Naive thymus-derived CD8-positive, alpha-beta T cell (primary cell): ENCODE results near the gene PTPN14. TPM values are rescaled to one million over a fixed set of nuclear protein-coding genes. Genes with fewer than 3 reads are reported as not detected.
A peak's percentile ranks its signal among the peaks of the same experiment; 100 is the strongest.

ENCODE experiments used
- ATAC-seq, 2 donors: fragments of 150-1000 bp; cut with Tn5 transposase in 1 of 2; sonication (Bioruptor Pico), chemical (Tn5 transposase) in 1 of 2; 1 replicate in 1 of 2; 2 replicates in 1 of 2; pipeline ENCODE4 v1.10.0; 2021; ENCODE audit warnings: mild to moderate bottlenecking in 2 of 2, moderate library complexity in 2 of 2
- POLR2A ChIA-PET: fragments of 350-600 bp; sonication (Branson Sonifier 250); formaldehyde crosslinking; loops from one replicate; lab custom pipeline; 2021; ENCODE audit warnings: antibody characterized with exemption; lab: Charles Lee
- DNase-seq, 10 donors: peaks; one replicate each; pipeline versions ENCODE4 v3.0.0 to v3.0.0-alpha.2; 2020 to 2022
- H3K27ac Mint-ChIP-seq, 10 donors: one replicate each; pipeline ENCODE4 v1.8.0; 2020 to 2022; ENCODE audit warnings: mild to moderate bottlenecking in 10 of 10, mixed read lengths in 10 of 10, moderate library complexity in 4 of 10, inconsistent platforms in 1 of 10
- H3K27me3 Mint-ChIP-seq, 5 donors: one replicate each; pipeline ENCODE4 v1.8.0; 2021 to 2022; ENCODE audit warnings: mixed read lengths in 5 of 5
- H3K36me3 Mint-ChIP-seq, 3 donors: one replicate each; pipeline ENCODE4 v1.8.0; 2020 to 2022; ENCODE audit warnings: mixed read lengths in 3 of 3, mild to moderate bottlenecking in 2 of 3, inconsistent platforms in 1 of 3
- H3K4me1 Mint-ChIP-seq, 4 donors: one replicate each; pipeline ENCODE4 v1.8.0; 2021 to 2022; ENCODE audit warnings: mixed read lengths in 4 of 4
- H3K4me3 Mint-ChIP-seq, 10 donors: one replicate each; pipeline ENCODE4 v1.8.0; 2020 to 2022; ENCODE audit warnings: mild to moderate bottlenecking in 10 of 10, mixed read lengths in 10 of 10, moderate library complexity in 6 of 10, inconsistent platforms in 1 of 10
- H3K9me3 Mint-ChIP-seq, 9 donors: one replicate each; pipeline ENCODE4 v1.8.0; 2020 to 2022; ENCODE audit warnings: mixed read lengths in 9 of 9, mild to moderate bottlenecking in 3 of 9, inconsistent platforms in 1 of 9, moderate library complexity in 1 of 9
- polyA plus RNA-seq, 3 donors: library from polyadenylated mRNA; unstranded; fragments of 300-500 nt; fragmentation: Illumina TruSeq; gene quantifications; one replicate each; pipeline ENCODE4 v1.2.3, GENCODE V29; 2021
- total RNA-seq, 8 experiments: library from RNA in 2 of 8; stranded (reverse) in 2 of 8; gene quantifications; one replicate each; pipeline ENCODE4 v1.2.3 and lab custom pipeline; 2021 to 2026

Gene PTPN14
- total and polyA plus RNA-seq, 5 experiments from 2014 or later = 0.01 to 0.05 (median 0.03) TPM; not detected in 1

DNA sequence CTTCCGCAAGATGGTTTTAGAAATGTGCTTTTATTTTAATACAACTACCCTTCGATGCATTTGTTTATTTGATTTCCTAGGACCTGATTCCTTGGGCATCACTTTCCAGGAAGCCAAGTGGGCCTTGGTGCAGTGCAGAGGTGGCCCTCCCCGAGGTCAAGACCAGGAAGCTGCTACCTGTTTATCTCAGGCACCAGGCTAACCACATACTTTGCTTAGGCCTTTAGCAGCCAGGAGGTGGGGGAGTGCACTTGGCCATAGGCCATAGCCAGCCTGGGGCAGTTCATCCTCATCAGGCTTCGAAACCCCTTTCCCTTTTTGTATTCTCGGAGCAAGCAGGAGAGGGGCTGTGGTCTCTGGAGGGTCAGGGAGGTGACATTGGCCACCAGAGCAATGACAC lies 225.0 kb downstream of the PTPN14 start:
- Mint-ChIP-seq H3K4me1 (no peaks in the 10 kb centered on the region), H3K36me3 (peaks cover 0 to 68% (median 7%) of the 10 kb centered on the region in 3 donors), H3K27ac (peak overlapping the region in 5 of 10 donors; percentile 47 to 72 (median 60)), H3K27me3 (no peaks in the 10 kb centered on the region), H3K4me3 (no peak overlapping the region), H3K9me3 (no peaks in the 10 kb centered on the region)
- no peak for ATAC-seq
- POLR2A ChIA-PET = no interaction called here
- no peak for DNase-seq

DNA sequence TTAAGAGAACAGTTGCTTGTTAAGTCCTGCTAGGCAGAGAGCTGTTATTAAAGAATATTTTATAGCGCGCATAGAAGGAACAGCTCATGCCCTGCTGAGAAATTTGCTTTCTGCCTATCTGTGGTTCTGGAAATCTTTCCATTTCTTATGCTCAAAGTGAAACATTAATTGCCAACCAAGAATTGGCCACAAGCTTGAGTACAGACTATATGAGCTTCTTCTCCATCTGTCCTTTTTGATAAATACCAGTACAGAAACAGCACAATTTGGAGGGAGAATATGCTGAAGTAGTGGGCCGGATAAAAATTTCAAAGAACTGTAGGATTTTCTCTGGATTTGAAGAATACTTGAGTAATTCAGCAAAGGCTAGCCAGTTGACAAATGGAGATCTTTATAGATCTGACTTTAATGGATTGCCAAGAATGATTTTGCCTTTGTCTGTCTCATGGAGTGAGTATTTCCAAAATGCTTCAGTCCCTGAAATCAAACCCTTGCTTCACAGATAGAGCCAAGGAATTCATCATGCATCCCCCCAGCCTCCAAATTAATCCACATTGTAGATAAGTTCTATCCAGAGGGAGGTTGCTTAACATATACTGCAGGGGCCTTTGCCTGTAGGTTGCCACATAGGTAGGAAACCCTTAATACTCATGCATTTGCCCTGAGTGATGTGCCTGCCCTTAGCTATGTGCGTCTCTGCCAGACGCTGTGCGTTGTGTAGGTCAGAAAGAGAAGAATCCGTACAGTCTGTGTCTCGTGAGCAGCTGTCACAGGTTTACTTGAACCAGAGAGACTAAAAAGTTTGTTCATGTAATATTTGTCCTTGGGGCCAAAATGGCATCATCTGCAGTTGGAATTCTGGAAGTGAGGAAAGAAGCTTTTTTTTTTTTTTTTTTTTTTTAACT lies 226.3 kb downstream of the PTPN14 start:
- Mint-ChIP-seq H3K4me3 (no peak overlapping the region), H3K9me3 (no peaks in the 10 kb centered on the region), H3K27ac (peak overlapping the region in 2 of 10 donors; percentile 27 to 52), H3K4me1 (no peaks in the 10 kb centered on the region), H3K27me3 (no peaks in the 10 kb centered on the region), H3K36me3 (peaks cover 0 to 67% (median 7%) of the 10 kb centered on the region in 3 donors)
- DNase-seq (no peak), ATAC-seq (no peak)
- POLR2A ChIA-PET = interaction anchor here (0.6 kb wide), 1 partner anchor 323 kb away, joined by 4 read pairs; no protein-coding TSS in a partner anchor

DNA sequence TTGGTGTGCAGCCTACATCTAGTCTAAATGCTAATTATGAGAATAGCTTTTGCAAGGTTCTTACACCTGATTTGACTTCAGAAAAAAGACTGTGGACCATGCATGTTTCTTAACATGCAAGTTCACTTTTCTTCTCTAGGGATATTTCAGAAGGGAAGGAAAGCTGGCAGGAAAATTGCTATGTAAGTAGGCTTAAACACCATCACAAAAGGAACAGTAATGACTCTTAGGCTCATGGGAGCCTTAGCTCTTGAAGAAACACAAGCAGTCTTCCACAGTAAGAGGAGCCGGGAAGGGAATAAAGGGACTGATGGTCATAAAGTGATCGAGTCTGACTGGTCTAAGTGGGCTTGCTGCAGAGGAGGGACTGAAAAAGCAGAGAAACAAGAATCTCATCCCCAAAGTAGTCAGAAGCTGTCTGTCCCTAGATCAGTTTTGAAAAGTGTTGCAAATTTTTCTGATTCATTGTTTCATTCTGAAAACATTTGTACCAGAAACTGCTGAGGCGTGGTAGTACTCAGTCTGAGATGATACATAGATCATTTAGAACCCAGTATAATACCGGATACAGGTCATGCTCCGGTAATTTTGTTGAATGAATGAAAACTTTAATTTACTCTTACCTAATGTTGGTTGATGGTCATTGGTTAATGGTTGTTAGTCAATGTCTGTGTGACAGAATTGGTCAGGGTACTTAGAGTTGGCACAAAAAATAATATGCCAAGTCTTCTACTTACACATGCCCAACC lies 229.5 kb downstream of the PTPN14 start:
- H3K9me3 Mint-ChIP-seq = no peaks in the 10 kb centered on the region
- DNase-seq (no peak), ATAC-seq (no peak)
- POLR2A ChIA-PET = no interaction called here
- no peaks in the 10 kb centered on the region for H3K4me1 Mint-ChIP-seq
- no peaks in the 10 kb centered on the region for H3K27me3 Mint-ChIP-seq
- peaks cover 0 to 78% (median 13%) of the 10 kb centered on the region in 3 donors for H3K36me3 Mint-ChIP-seq
- H3K4me3 Mint-ChIP-seq = no peak overlapping the region
- H3K27ac Mint-ChIP-seq = peak overlapping the region in 3 of 10 donors; percentile 11 to 47 (median 43)

DNA sequence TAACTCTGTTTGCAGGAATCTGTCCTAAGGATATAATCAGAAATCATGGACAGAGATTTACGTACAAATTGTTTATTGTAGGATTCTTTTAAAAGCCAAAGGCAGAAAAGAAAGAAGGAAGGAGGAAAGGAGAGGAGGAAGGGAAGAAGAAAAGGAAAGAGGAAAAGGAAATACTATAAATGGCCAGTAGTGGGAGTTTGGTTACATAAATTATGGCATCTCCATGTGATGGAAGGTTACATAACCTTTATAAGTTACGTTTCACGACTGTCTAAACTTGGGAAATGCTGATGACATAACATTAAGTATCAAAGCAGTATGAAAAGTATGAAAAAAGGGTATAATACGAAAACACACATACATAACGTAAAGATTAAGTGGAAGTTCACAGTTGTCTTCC lies 231.5 kb downstream of the PTPN14 start:
- POLR2A ChIA-PET = no interaction called here
- Mint-ChIP-seq H3K9me3 (no peaks in the 10 kb centered on the region), H3K4me3 (no peak overlapping the region), H3K36me3 (peaks cover 0 to 85% (median 17%) of the 10 kb centered on the region in 3 donors), H3K27ac (peak overlapping the region in 2 of 10 donors; percentile 50 to 73), H3K4me1 (peaks cover 0 to 3% (median 0%) of the 10 kb centered on the region in 4 donors), H3K27me3 (no peaks in the 10 kb centered on the region)
- ATAC-seq (no peak), DNase-seq (no peak)

DNA sequence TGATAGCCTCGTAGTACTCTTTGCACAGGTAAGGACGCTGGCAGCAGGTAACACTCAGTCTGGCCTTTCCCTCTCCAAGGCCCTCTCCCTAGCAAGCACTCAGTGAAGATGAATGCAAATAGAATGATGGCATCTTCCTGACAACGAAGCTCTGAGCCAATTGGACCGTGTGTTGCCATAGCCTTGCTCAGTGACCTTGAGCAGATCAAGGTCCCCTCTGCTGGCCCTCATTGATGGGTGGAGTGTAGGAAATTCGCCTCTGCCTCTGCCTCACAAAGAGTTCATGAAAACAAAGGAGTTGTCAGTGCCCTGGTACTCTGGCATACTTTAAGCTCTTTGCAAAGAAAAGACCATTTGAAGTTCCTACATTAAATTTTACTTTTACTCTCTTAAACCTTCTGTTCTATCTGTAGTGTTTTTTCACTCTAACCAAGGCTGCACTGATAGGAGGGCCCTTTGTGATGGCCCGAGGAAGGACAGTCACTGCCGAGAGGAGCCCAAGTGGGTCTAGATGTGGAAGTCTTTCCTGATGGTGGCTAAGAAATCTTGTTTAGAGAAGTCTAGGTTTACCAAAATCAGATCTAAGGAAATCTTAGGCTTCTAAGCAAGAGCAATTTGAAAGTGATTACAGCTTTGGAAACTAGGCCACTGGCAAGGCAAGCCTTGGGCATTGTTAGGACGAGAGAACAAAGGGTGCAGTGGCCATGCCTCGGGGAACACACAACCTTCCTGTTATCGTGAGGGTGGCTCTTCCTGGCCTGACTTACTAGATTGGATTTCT lies 232.3 kb downstream of the PTPN14 start:
- H3K27ac Mint-ChIP-seq = peak overlapping the region in 3 of 10 donors; percentile 3 to 50 (median 36)

DNA sequence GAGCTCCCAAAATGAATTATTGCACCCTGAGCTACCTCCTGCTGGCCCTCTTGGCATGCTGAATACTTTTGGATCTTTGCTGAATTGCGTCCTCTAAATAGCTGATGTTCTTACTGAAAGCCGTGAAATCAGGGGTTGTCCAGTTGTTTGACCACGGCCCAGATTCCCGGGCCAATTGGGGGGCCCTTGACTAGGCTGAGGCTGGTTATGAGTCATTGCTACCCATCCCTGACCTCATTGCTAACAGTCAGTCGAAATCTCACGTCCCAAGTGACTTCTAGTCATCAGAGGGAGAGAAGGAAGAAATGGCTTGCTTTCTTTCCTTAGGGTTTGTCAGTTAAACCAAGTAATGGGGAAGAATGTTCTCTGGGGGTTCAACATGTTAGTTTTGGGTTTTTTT lies 233.0 kb downstream of the PTPN14 start:
- peaks cover 0 to 84% (median 17%) of the 10 kb centered on the region in 3 donors for H3K36me3 Mint-ChIP-seq
- no peak for ATAC-seq
- no peak for DNase-seq
- H3K27ac Mint-ChIP-seq = no peak overlapping the region
- H3K9me3 Mint-ChIP-seq = no peaks in the 10 kb centered on the region
- no peak overlapping the region for H3K4me3 Mint-ChIP-seq
- peaks cover 0 to 7% (median 0%) of the 10 kb centered on the region in 4 donors for H3K4me1 Mint-ChIP-seq
- no peaks in the 10 kb centered on the region for H3K27me3 Mint-ChIP-seq
- POLR2A ChIA-PET = no interaction called here

More for the DNA sequence above, 232.3 kb downstream of the PTPN14 start:
- peaks cover 0 to 84% (median 17%) of the 10 kb centered on the region in 3 donors for H3K36me3 Mint-ChIP-seq
- H3K4me1 Mint-ChIP-seq = peaks cover 0 to 3% (median 0%) of the 10 kb centered on the region in 4 donors
- POLR2A ChIA-PET = no interaction called here
- ATAC-seq (no peak), DNase-seq (no peak)
- H3K4me3 Mint-ChIP-seq = no peak overlapping the region
- H3K27me3 Mint-ChIP-seq = no peaks in the 10 kb centered on the region
- no peaks in the 10 kb centered on the region for H3K9me3 Mint-ChIP-seq

DNA sequence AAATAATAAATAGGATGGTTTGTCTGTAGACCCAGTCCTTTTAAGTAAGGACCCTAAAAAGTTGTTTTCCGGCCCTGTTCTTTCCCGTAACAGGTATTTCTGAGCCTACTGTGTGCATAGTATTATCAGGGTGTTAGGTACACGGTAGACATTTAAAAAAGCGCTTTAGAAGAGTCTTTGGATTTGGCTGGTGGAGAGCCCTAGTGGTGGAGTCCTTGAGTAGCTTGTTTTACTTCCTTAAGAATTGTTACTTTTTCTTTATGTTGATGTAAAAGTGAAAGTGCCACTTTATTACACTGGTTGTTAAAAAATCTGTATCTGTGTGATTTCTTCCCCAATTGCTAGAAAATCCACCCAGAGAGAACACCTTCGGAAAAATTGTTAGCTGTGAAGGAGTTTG lies 233.7 kb downstream of the PTPN14 start:
- Mint-ChIP-seq H3K4me1 (peaks cover 0 to 7% (median under 1%) of the 10 kb centered on the region in 4 donors), H3K36me3 (peaks cover 0 to 80% (median 17%) of the 10 kb centered on the region in 3 donors), H3K4me3 (no peak overlapping the region), H3K27ac (no peak overlapping the region), H3K9me3 (no peaks in the 10 kb centered on the region), H3K27me3 (no peaks in the 10 kb centered on the region)
- POLR2A ChIA-PET = no interaction called here
- DNase-seq = no peak
- ATAC-seq = no peak

DNA sequence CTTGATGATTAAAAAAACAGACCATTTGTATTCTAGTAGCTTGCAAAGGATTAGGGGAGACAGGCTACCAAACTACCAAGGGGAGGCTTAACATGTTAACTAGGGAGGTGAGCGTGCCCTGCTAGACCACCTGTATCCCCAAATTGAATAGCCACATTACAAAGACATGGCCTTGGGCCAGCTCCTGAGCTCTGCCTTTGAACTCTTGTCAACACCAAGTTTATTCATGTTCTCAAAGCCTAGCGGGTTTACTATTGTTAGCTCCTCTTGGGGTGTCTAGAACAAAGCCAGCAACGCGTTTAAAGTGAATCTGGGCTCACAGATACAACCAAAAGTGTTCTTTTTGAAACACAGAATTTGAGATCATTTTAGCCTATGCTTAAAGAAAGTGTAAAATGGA lies 234.1 kb downstream of the PTPN14 start:
- DNase-seq (no peak), ATAC-seq (no peak)
- peaks cover 0 to 9% (median 3%) of the 10 kb centered on the region in 4 donors for H3K4me1 Mint-ChIP-seq
- H3K27me3 Mint-ChIP-seq = no peaks in the 10 kb centered on the region
- H3K27ac Mint-ChIP-seq = peak overlapping the region in 2 of 10 donors; percentile 52 to 57
- no peaks in the 10 kb centered on the region for H3K9me3 Mint-ChIP-seq
- POLR2A ChIA-PET = no interaction called here
- no peak overlapping the region for H3K4me3 Mint-ChIP-seq
- H3K36me3 Mint-ChIP-seq = peaks cover 0 to 80% (median 17%) of the 10 kb centered on the region in 3 donors

DNA sequence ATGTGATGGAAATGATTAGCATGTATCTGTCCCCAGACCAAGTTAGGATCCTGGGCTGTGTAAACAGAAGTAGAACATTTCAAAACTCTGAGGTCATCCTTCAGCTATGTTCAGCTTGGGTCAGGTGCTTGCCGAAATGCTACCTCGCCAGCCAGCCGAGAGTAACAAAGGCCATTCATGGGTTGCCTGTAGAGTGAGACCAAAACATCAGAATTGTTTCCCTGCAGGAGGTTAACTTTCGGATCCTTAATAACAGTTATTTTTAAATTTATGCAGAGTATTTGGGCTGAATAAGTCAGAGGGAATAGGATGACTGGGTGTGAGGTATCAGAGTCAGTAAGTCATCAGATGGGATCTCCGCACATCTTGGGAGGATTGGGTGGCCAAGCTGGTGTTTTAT lies 234.8 kb downstream of the PTPN14 start:
- Mint-ChIP-seq H3K4me1 (peaks cover 4 to 11% (median 8%) of the 10 kb centered on the region in 4 donors), H3K27ac (no peak overlapping the region), H3K4me3 (no peak overlapping the region), H3K36me3 (peaks cover 0 to 73% (median 15%) of the 10 kb centered on the region in 3 donors), H3K27me3 (no peaks in the 10 kb centered on the region), H3K9me3 (no peaks in the 10 kb centered on the region)
- ATAC-seq (no peak), DNase-seq (no peak)
- POLR2A ChIA-PET = no interaction called here

DNA sequence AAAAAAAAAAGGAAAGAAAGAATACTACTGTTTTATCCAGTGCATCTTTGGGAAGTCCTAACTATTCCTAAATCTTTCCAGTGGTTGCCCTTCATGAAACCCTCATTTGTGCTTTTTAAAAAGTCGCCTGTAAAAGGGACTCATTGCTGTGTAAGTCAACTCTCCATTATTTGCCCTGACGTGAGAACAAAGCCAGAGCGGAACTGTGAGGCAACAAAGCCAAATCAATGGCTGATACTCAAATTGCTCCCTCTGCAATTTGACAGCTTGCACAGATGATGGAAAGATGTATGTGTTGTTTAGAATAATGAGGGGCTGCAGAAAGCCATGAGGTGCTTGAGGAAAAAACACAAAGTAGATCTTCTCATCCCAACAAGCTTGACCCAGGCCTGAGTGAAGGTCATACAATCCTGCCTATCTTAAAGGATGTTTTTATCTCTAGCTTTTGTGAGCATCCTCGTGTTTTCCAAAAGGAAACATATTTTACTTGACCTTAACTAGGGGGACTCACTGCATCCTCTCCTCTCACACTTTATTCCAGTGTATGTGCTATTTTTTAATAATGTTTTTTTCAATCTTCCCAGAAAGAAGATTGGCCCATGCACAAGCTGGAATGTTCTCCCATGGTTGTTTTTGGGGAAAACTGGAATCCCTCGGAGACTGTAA lies 237.1 kb downstream of the PTPN14 start:
- H3K36me3 Mint-ChIP-seq = peaks cover 0 to 55% (median 7%) of the 10 kb centered on the region in 3 donors
- no peak overlapping the region for H3K4me3 Mint-ChIP-seq
- H3K27me3 Mint-ChIP-seq = no peaks in the 10 kb centered on the region
- H3K9me3 Mint-ChIP-seq = no peaks in the 10 kb centered on the region
- DNase-seq (no peak), ATAC-seq (no peak)
- peaks cover 14 to 30% (median 23%) of the 10 kb centered on the region in 4 donors for H3K4me1 Mint-ChIP-seq
- no peak overlapping the region for H3K27ac Mint-ChIP-seq
- POLR2A ChIA-PET = no interaction called here

DNA sequence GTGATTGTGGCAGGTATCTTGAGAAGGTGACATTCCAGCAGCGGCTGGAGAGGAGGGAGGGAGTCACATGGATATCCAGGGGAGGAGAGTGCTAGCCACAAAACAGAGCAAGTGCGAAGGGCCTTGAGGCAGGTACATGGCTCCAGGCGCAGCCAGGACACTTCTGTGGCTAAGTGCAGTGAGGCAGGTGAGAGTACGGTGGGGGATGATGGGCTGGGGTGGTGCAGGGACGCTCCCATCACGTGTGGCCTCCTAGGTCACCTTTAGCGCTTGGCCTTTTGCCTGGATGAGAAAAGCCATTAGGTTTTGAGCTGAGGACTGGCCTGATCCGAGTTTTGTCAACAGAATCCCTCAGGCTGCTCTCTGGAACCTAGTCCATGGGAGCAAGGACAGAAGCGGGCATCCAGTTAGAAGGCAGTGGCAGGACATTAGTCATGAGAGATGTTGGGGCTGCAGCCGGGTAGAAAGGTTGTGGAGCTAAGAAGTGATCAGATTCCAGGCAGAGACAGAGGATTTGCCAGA lies 238.8 kb downstream of the PTPN14 start:
- Mint-ChIP-seq H3K27ac (peak overlapping the region in 4 of 10 donors; percentile 30 to 54 (median 40)), H3K9me3 (no peaks in the 10 kb centered on the region), H3K4me3 (no peak overlapping the region), H3K4me1 (peaks cover 25 to 44% (median 34%) of the 10 kb centered on the region in 4 donors), H3K27me3 (no peaks in the 10 kb centered on the region), H3K36me3 (peaks cover 0 to 41% (median 3%) of the 10 kb centered on the region in 3 donors)
- no peak for ATAC-seq
- POLR2A ChIA-PET = no interaction called here
- no peak for DNase-seq
